GM10266 (cell line): ENCODE results near the gene WDR18.
A peak's percentile ranks its signal among the peaks of the same experiment; 100 is the strongest.

Experiments
- DNase-seq: peaks from one replicate; pipeline ENCODE4 v3.0.0; 2012; ENCODE audit errors: extremely low spot score
- TF ChIP-seq, protein P1 (sequence below): IDR thresholded peaks from 2 replicates; pipeline ENCODE4 v1.5.1; 2012; ENCODE audit warnings: mild to moderate bottlenecking, low read depth; ENCODE audit not compliant: control insufficient read depth, insufficient read depth; ENCODE audit errors: missing control alignments

Gene WDR18

DNA sequence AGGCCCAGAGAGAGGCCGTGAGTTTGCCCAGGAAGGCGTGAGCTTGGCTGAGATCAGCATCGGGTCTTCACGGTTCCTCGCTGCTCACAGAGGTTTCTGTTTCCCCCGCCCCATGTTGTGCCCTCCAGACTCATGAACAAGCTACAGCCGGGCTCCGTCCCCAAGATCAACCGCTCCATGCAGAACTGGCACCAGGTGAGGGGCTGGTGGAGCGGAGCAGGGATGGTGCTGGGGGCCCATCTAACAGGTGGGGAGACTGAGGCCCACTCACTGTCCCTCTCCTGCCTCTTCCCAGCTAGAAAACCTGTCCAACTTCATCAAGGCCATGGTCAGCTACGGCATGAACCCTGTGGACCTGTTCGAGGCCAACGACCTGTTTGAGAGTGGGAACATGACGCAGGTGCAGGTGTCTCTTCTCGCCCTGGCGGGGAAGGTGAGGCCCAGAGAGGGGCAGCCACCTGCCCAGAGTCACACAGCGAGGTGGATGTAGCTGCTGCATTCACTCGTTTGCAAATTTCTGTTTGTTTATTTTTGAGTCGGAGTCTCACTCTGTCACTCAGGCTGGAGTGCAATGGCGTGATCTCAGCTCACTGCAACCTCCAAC, 48.2 kb downstream of the WDR18 start:
- no peak for DNase-seq
- TF ChIP-seq, protein P1, sequence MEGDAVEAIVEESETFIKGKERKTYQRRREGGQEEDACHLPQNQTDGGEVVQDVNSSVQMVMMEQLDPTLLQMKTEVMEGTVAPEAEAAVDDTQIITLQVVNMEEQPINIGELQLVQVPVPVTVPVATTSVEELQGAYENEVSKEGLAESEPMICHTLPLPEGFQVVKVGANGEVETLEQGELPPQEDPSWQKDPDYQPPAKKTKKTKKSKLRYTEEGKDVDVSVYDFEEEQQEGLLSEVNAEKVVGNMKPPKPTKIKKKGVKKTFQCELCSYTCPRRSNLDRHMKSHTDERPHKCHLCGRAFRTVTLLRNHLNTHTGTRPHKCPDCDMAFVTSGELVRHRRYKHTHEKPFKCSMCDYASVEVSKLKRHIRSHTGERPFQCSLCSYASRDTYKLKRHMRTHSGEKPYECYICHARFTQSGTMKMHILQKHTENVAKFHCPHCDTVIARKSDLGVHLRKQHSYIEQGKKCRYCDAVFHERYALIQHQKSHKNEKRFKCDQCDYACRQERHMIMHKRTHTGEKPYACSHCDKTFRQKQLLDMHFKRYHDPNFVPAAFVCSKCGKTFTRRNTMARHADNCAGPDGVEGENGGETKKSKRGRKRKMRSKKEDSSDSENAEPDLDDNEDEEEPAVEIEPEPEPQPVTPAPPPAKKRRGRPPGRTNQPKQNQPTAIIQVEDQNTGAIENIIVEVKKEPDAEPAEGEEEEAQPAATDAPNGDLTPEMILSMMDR = no peak

DNA sequence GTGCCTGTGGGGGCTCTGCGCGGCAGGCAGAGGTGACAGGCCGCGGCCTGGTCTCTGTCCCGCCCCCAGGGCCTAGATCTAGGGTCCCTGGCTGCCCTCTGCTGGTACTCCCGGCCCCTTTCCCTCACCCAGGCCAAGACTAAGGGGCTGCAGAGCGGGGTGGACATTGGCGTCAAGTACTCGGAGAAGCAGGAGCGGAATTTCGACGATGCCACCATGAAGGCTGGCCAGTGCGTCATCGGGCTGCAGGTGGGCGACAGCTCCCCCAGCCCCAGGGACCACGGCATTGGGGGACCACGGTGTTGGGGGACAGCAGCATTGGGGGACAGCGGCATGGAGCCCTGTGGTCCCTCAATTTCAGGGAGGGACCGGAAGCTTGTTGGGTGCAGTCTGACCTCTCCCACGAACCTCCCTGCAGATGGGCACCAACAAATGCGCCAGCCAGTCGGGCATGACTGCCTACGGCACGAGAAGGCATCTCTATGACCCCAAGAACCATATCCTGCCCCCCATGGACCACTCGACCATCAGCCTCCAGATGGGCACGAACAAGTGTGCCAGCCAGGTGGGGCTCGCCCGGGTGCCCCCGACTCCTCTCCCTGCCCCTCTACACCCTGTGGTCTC, 52.0 kb downstream of the WDR18 start:
- no peak for DNase-seq
- TF ChIP-seq, protein P1 = peak; percentile 2

DNA sequence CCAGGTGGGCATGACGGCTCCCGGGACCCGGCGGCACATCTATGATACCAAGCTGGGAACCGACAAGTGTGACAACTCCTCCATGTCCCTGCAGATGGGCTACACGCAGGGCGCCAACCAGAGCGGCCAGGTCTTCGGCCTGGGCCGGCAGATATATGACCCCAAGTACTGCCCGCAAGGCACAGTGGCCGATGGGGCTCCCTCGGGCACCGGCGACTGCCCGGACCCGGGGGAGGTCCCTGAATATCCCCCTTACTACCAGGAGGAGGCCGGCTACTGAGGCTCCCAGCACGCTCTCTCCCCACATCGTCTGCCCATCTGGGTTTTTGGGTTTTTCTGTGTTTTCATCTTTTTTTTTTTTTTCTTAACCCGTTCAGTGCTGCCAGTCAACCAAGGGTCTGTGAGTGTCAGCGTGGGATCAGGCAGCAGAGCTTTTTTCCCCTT, 53.5 kb downstream of the WDR18 start:
- DNase-seq = no peak
- TF ChIP-seq, protein P1 = no peak

DNA sequence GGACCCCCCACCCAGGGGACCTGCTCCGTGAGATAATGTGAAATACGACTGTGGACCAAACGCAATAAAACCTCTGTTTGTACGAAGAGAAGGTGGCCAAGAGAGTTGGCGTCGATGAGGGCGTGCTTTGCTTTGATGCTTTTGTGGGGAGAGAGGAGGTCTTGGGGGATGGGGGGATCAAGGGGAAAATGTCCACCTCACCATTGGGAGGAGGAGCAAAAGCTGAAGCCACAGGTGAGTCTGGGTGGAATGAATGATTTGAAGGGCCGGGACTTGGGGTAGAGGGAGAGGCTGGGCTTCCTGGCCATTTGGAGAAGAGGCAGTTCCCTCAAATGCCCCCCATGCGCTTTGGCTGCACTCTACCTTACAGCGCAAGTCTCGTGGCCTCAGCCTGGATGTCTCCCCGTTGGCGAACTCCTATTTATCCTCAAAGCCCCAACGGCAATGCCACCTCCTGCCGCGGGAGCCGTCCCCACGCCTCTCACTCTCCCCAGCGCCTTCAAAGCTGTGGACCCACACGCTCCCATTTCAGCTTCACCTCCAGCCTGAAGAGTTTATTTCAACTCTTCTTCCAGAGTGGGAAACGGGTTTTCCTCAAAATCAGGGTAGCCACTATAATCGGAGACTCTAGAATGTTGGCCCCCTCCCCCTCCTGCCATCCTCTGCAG, 55.0 kb downstream of the WDR18 start:
- TF ChIP-seq, protein P1 = no peak
- no peak for DNase-seq

GRCh38 chr19:1039646-1040475, 55.7 kb downstream of the WDR18 start, which contains the start of gene ABCA7:
Gene ABCA7, plus strand, starts transcription at chr19:1040107. Its CDS starts 1,255 bp downstream, at chr19:1041362.
- TF ChIP-seq, protein P1 = no peak
- peak; percentile 97 for DNase-seq

GRCh38 chr19:1040476-1041271, 56.5 kb downstream of the WDR18 start:
- DNase-seq = peak; percentile 99
- TF ChIP-seq, protein P1 = no peak
